SU-DHL-6 (cell line): Measurements from ENCODE around the gene GRM1.

Experiments
- H2AFZ ChIP-seq: fragments of 200-600 bp; sonication (generic); 2 replicates; pipeline ENCODE4 v1.6.1; 2014; ENCODE audit warnings: low read depth, mild to moderate bottlenecking, moderate library complexity, mixed read lengths, antibody characterized with exemption, low read length; ENCODE audit not compliant: severe bottlenecking
- H3F3A ChIP-seq: fragments of 200-600 bp; shearing (Covaris generic); 2 replicates; pipeline ENCODE4 v1.6.0; 2016; ENCODE audit warnings: antibody characterized with exemption, mild to moderate bottlenecking; ENCODE audit not compliant: insufficient read depth
- H3K27ac ChIP-seq: fragments of 200-600 bp; sonication (generic); 2 replicates; pipeline ENCODE4 v1.5.1; 2016; ENCODE audit warnings: low read depth, mild to moderate bottlenecking, low read length, moderate library complexity, mixed read lengths
- H3K27me3 ChIP-seq: fragments of 200-600 bp; sonication (generic), shearing (Covaris generic); 2 replicates; pipeline ENCODE4 v1.6.0; 2014; ENCODE audit warnings: mild to moderate bottlenecking, low read length
- H3K36me3 ChIP-seq: fragments of 200-600 bp; sonication (generic); 2 replicates; pipeline ENCODE4 v1.6.1; 2014; ENCODE audit warnings: mild to moderate bottlenecking, low read length, mixed read lengths
- H3K4me2 ChIP-seq: fragments of 300-600, 200-600 bp; shearing (Covaris generic), sonication (generic); 2 replicates; pipeline ENCODE4 v1.6.0; 2014; ENCODE audit warnings: low read length, low read depth, mild to moderate bottlenecking; ENCODE audit not compliant: poor library complexity, severe bottlenecking
- H3K4me3 ChIP-seq: fragments of 200-600 bp; sonication (generic); 2 replicates; pipeline ENCODE4 v1.5.1; 2014; ENCODE audit warnings: antibody characterized with exemption, low read length, mild to moderate bottlenecking, mixed read lengths; ENCODE audit not compliant: insufficient read depth, poor library complexity, severe bottlenecking
- H3K79me2 ChIP-seq: fragments of 200-600 bp; sonication (generic); 2 replicates; pipeline ENCODE4 v1.6.1; 2014; ENCODE audit warnings: mild to moderate bottlenecking, low read length, moderate library complexity; ENCODE audit not compliant: insufficient read depth
- H3K9ac ChIP-seq: fragments of 200-600 bp; sonication (generic); 2 replicates; pipeline ENCODE4 v1.7.0; 2014; ENCODE audit warnings: mild to moderate bottlenecking, low read length
- H3K9me2 ChIP-seq: fragments of 200-600 bp; sonication (generic); replicated peaks from 2 replicates; pipeline ENCODE4 v1.6.1; 2014; ENCODE audit warnings: low read length; ENCODE audit not compliant: insufficient read depth
- H3K9me3 ChIP-seq: fragments of 200-600 bp; sonication (generic); 2 replicates; pipeline ENCODE4 v1.6.1; 2014; ENCODE audit warnings: low read length, mixed read lengths; ENCODE audit not compliant: insufficient read depth
- H4K20me1 ChIP-seq: fragments of 200-600 bp; sonication (generic); 2 replicates; pipeline ENCODE4 v1.6.1; 2014; ENCODE audit warnings: low read depth, mild to moderate bottlenecking, antibody characterized with exemption, low read length, moderate library complexity, mixed read lengths
- CTCF ChIP-seq: fragments of 200-600 bp; sonication (generic); IDR thresholded peaks from one replicate; pipeline ENCODE4 v1.5.1; 2017; ENCODE audit warnings: antibody characterized with exemption, mild to moderate bottlenecking, low read length, moderate library complexity; ENCODE audit not compliant: insufficient read depth, poor library complexity, severe bottlenecking
- EZH2phosphoT487 ChIP-seq: fragments of 200-600 bp; sonication (generic), shearing (Covaris generic); conservative IDR thresholded peaks from 2 replicates; pipeline ENCODE4 v1.6.1; 2018; ENCODE audit warnings: mild to moderate bottlenecking, antibody characterized with exemption, low read length, moderate library complexity, mixed read lengths

Gene GRM1

GRCh38 chr6:146419576-146419975, 390.7 kb downstream of the GRM1 start:
- Histone ChIP-seq H3K27me3 (no peaks in the 10 kb centered on the region), H3K36me3 (no peaks in the 10 kb centered on the region), H3F3A (no peaks in the 10 kb centered on the region), H3K27ac (no peak overlapping the region), H3K9me3 (no peaks in the 10 kb centered on the region), H3K9me2 (no peaks in the 10 kb centered on the region), H3K9ac (no peak overlapping the region), H4K20me1 (no peaks in the 10 kb centered on the region), H2AFZ (no peak overlapping the region), H3K4me2 (no peak overlapping the region), H3K4me3 (no peak overlapping the region), H3K79me2 (no peaks in the 10 kb centered on the region)
- no peak for TF ChIP-seq CTCF
- no peak for TF ChIP-seq EZH2phosphoT487

- H3K9ac ChIP-seq, result no peak overlapping the region
- no peak overlapping the region for H3K27ac ChIP-seq
- no peak overlapping the region for H3K4me3 ChIP-seq
- no peaks in the 10 kb centered on the region for H4K20me1 ChIP-seq
- H3K4me2 ChIP-seq, result no peak overlapping the region
- H3K36me3 ChIP-seq, result no peaks in the 10 kb centered on the region
- H3F3A ChIP-seq, result no peaks in the 10 kb centered on the region
- H3K27me3 ChIP-seq, result no peaks in the 10 kb centered on the region
- H3K9me3 ChIP-seq, result no peaks in the 10 kb centered on the region
- H3K9me2 ChIP-seq, result no peaks in the 10 kb centered on the region
- no peak for TF ChIP-seq CTCF
- no peak for TF ChIP-seq EZH2phosphoT487
- H2AFZ ChIP-seq, result no peak overlapping the region
- H3K79me2 ChIP-seq, result no peaks in the 10 kb centered on the region
Measured at GRCh38 chr6:146420255-146420654, 391.4 kb downstream of the GRM1 start.

GRCh38 chr6:146422789-146423375, 394.0 kb downstream of the GRM1 start:
- TF ChIP-seq EZH2phosphoT487 (no peak), CTCF (no peak)
- Histone ChIP-seq H3K4me2 (no peak overlapping the region), H4K20me1 (no peaks in the 10 kb centered on the region), H3K79me2 (no peaks in the 10 kb centered on the region), H3K27me3 (no peaks in the 10 kb centered on the region), H3K36me3 (no peaks in the 10 kb centered on the region), H3K9me2 (no peaks in the 10 kb centered on the region), H3K27ac (no peak overlapping the region), H3K9ac (no peak overlapping the region), H3K9me3 (no peaks in the 10 kb centered on the region), H3F3A (no peaks in the 10 kb centered on the region), H2AFZ (no peak overlapping the region), H3K4me3 (no peak overlapping the region)

- TF ChIP-seq EZH2phosphoT487 (no peak), CTCF (no peak)
- Histone ChIP-seq H3K4me2 (no peak overlapping the region), H3K27me3 (no peaks in the 10 kb centered on the region), H3K9me3 (no peaks in the 10 kb centered on the region), H3K27ac (no peak overlapping the region), H3K4me3 (no peak overlapping the region), H3K9ac (no peak overlapping the region), H3F3A (no peaks in the 10 kb centered on the region), H4K20me1 (no peaks in the 10 kb centered on the region), H3K79me2 (no peaks in the 10 kb centered on the region), H3K36me3 (no peaks in the 10 kb centered on the region), H2AFZ (no peak overlapping the region), H3K9me2 (no peaks in the 10 kb centered on the region)
Measured at GRCh38 chr6:146423452-146423851, 394.6 kb downstream of the GRM1 start.
